Adrenal gland (tissue), 12 donors: ENCODE measurements around the gene ARHGAP22. TPM values are rescaled to one million over a fixed set of nuclear protein-coding genes. Genes with fewer than 3 reads are reported as not detected.
A peak's percentile ranks its signal among the peaks of the same experiment; 100 is the strongest.

ENCODE experiments used
- DNase-seq, 7 donors: peaks; one replicate each; pipeline ENCODE4 v3.0.0-alpha.2; 2019 to 2020
- H3K27ac ChIP-seq, 5 donors: fragments of 200-600 bp; sonication (generic) in 4 of 5; 1 replicate in 3 of 5; 2 replicates in 2 of 5; pipeline versions ENCODE4 v1.5.1 to v1.8.0; 2016 to 2020; ENCODE audit warnings: mild to moderate bottlenecking in 1 of 5
- H3K27me3 ChIP-seq: fragments of 200-600 bp; 2 replicates; pipeline ENCODE4 v1.8.0; 2021
- H3K36me3 ChIP-seq, 2 donors: fragments of 200-600 bp; replicated peaks in 1 of 2; 1 replicate in 1 of 2; 2 replicates in 1 of 2; pipeline versions ENCODE4 v1.5.1 to v1.8.0; 2018 to 2022
- H3K4me1 ChIP-seq, 2 donors: fragments of 200-600 bp; replicated peaks in 1 of 2; 1 replicate in 1 of 2; 2 replicates in 1 of 2; pipeline versions ENCODE4 v1.5.1 to v1.8.0; 2018 to 2021
- H3K4me3 ChIP-seq, 4 donors: fragments of 200-600 bp; sonication (generic) in 3 of 4; one replicate each; pipeline ENCODE4 v1.5.1; 2016 to 2018
- H3K9me3 ChIP-seq, 3 donors: fragments of 200-600 bp; sonication (generic) in 1 of 3; replicated peaks in 1 of 3; 1 replicate in 2 of 3; 2 replicates in 1 of 3; pipeline versions ENCODE4 v1.5.1 to v1.8.0; 2016 to 2021
- CTCF ChIP-seq, 6 experiments: fragments of 450-650 bp in 4 of 6; fragments of 200-600 bp in 2 of 6; sonication (generic) in 1 of 6; IDR thresholded peaks; 1 replicate in 5 of 6; 2 replicates in 1 of 6; pipeline versions ENCODE4 v1.5.1 to v1.8.0; 2016 to 2021; ENCODE audit warnings: antibody characterized with exemption in 6 of 6, mild to moderate bottlenecking in 2 of 6, moderate library complexity in 1 of 6
- POLR2A ChIP-seq, 2 donors: fragments of 450-650 bp; IDR thresholded peaks; one replicate each; pipeline ENCODE4 v1.6.1; 2017; ENCODE audit warnings: antibody characterized with exemption in 2 of 2, mild to moderate bottlenecking in 2 of 2, moderate library complexity in 1 of 2
- WGBS, 4 donors: extraction: QIAGEN DNeasy Blood & Tissue Kit in 2 of 4; methylation state at CpG; one replicate each; pipeline versions ENCODE4 v1.1.5 to v1.1.7; 2013 to 2017; 5-methylcytosine and 5-hydroxymethylcytosine counted together
- intact Hi-C, 2 donors: fragments of 100-400 bp; cut with DNase I; formaldehyde crosslinking; loops; one replicate each; pipeline versions ENCODE4 v1.14.1 to v1.15.0; 2022 to 2023
- polyA plus RNA-seq, 3 donors: library from polyadenylated mRNA; stranded (reverse); fragments of 200-250 nt in 2 of 3; fragments of 350-450 nt in 1 of 3; fragmentation: Illumina TruSeq in 1 of 3; extraction: RNeasy Lipid Tissue Mini Kit (QIAGEN cat#74804) in 1 of 3; gene quantifications; one replicate each; pipeline ENCODE4 v1.2.3, GENCODE V29; 2013 to 2014
- total RNA-seq, 9 donors: library from RNA; depleted of rRNA in 4 of 9; stranded (reverse); fragments of >200 nt in 4 of 9; fragments of 120-200 nt in 1 of 9; fragmentation: NEBNext Ultra II Directional in 1 of 9; extraction: Animal tissue kit (Norgen Biotek cat#: 25700) in 1 of 9; gene quantifications; one replicate each; pipeline versions ENCODE4 v1.1.0 to v1.2.4, GENCODE V29; 2013 to 2023
- donor health status: healthy with polysubstance abuse.
- donor health status: Bipolar disorder and iron deficiency.
- donor health status: DM: yes; HTN: yes; CAD: no.
- donor health status: DM: no; HTN: no; CAD: no.
- donor health status: DM: no; HTN: no; CAD: no.
- donor health status: DM: yes; HTN: yes; CAD: no.

ARHGAP22 gene
- total and polyA plus RNA-seq, 12 donors = 0.91 to 11.6 (median 4.6) TPM

- H3K4me1 ChIP-seq = no peaks in the 10 kb centered on the region
- DNase-seq = peak in 1 of 7 donors; percentile 48
- no peak overlapping the region for H3K4me3 ChIP-seq
- no peak for TF ChIP-seq POLR2A (IDR thresholded peaks at IDR 0.05)
- TF ChIP-seq CTCF (IDR thresholded peaks at IDR 0.05) = no peak
- no peaks in the 10 kb centered on the region for H3K36me3 ChIP-seq
- no peaks in the 10 kb centered on the region for H3K9me3 ChIP-seq
- no peaks in the 10 kb centered on the region for H3K27me3 ChIP-seq
- no peak overlapping the region for H3K27ac ChIP-seq
- WGBS, 4 donors = 76 to 87% (median 80%) methylated on average over 3 to 8 of the region's 8 CpGs
- intact Hi-C loops = no loop called here
These were observed 141.4 kb downstream of the ARHGAP22 start for GRCh38 chr10:48463318-48464003.

- H3K36me3 ChIP-seq = no peaks in the 10 kb centered on the region
- H3K27ac ChIP-seq = no peak overlapping the region
- no peaks in the 10 kb centered on the region for H3K9me3 ChIP-seq
- H3K4me3 ChIP-seq = no peak overlapping the region
- WGBS, 4 donors = 70 to 86% (median 79%) methylated on average over 2 to 5 of the region's 5 CpGs
- no peaks in the 10 kb centered on the region for H3K27me3 ChIP-seq
- DNase-seq = peak in 1 of 7 donors; percentile 29
- no peaks in the 10 kb centered on the region for H3K4me1 ChIP-seq
- intact Hi-C loops = no loop called here
- TF ChIP-seq CTCF (IDR thresholded peaks at IDR 0.05) = no peak
These were observed 142.3 kb downstream of the ARHGAP22 start for GRCh38 chr10:48462482-48463020.

GRCh38 chr10:48461623-48462481, 143.0 kb downstream of the ARHGAP22 start:
- H3K4me3 ChIP-seq = no peak overlapping the region
- no peaks in the 10 kb centered on the region for H3K4me1 ChIP-seq
- no peak overlapping the region for H3K27ac ChIP-seq
- intact Hi-C loops = no loop called here
- TF ChIP-seq CTCF (IDR thresholded peaks at IDR 0.05) = no peak
- no peak for TF ChIP-seq POLR2A (IDR thresholded peaks at IDR 0.05)
- 87 to 93% (median 91%) methylated on average over 11 to 12 of the region's 12 CpGs for WGBS, 4 donors
- peak in 1 of 7 donors; percentile 48 for DNase-seq
- H3K27me3 ChIP-seq = no peaks in the 10 kb centered on the region
- no peaks in the 10 kb centered on the region for H3K36me3 ChIP-seq
- no peaks in the 10 kb centered on the region for H3K9me3 ChIP-seq

GRCh38 chr10:48460182-48460581, 144.7 kb downstream of the ARHGAP22 start:
- no peak for TF ChIP-seq CTCF (IDR thresholded peaks at IDR 0.05)
- no peak for TF ChIP-seq POLR2A (IDR thresholded peaks at IDR 0.05)
- H3K4me3 ChIP-seq = no peak overlapping the region
- H3K4me1 ChIP-seq = no peaks in the 10 kb centered on the region
- DNase-seq = no peak
- intact Hi-C loops = no loop called here
- H3K27ac ChIP-seq = no peak overlapping the region
- H3K9me3 ChIP-seq = no peaks in the 10 kb centered on the region
- no peaks in the 10 kb centered on the region for H3K36me3 ChIP-seq
- WGBS, 4 donors = 84 to 96% (median 89%) methylated on average over 2 of the region's 2 CpGs
- no peaks in the 10 kb centered on the region for H3K27me3 ChIP-seq
